ENCODE measurements around the gene SCFD2.
A peak's percentile ranks its signal among the peaks of the same experiment; 100 is the strongest.
"Not testable (repeated sequence)": the region's sequence is repeated elsewhere in the genome, so short reads cannot be mapped to it uniquely, and the experiment has no call there.

Gene SCFD2

GRCh38 chr4:53238352-53238751, 127.5 kb downstream of the SCFD2 start:
- not testable (repeated sequence) for DNase-seq (ENCODE audit: low spot score)

GRCh38 chr4:53237811-53238210, 128.1 kb downstream of the SCFD2 start:
- DNase-seq (ENCODE audit: low spot score), result not testable (repeated sequence)

- not testable (repeated sequence) for DNase-seq (ENCODE audit: low spot score)
Measured at GRCh38 chr4:53236624-53237023, 129.2 kb downstream of the SCFD2 start.

GRCh38 chr4:53235547-53235946, 130.3 kb downstream of the SCFD2 start:
- no peak for DNase-seq (ENCODE audit: low spot score)

- DNase-seq (ENCODE audit: low spot score), result no peak
Measured at GRCh38 chr4:53234669-53235068, 131.2 kb downstream of the SCFD2 start.

- DNase-seq (ENCODE audit: low spot score), result no peak
Measured at GRCh38 chr4:53234111-53234510, 131.8 kb downstream of the SCFD2 start.

- no peak for DNase-seq (ENCODE audit: low spot score)
Measured at GRCh38 chr4:53233114-53233795, 132.6 kb downstream of the SCFD2 start.

GRCh38 chr4:53232371-53232770, 133.5 kb downstream of the SCFD2 start:
- no peak for DNase-seq (ENCODE audit: low spot score)

- no peak for DNase-seq (ENCODE audit: low spot score)
Measured at GRCh38 chr4:53228036-53228435, 137.8 kb downstream of the SCFD2 start.

- no peak for DNase-seq (ENCODE audit: low spot score)
Measured at GRCh38 chr4:53227451-53227850, 138.4 kb downstream of the SCFD2 start.

GRCh38 chr4:53221832-53222480, 143.9 kb downstream of the SCFD2 start:
- no peak for DNase-seq (ENCODE audit: low spot score)

GRCh38 chr4:53219148-53219547, 146.7 kb downstream of the SCFD2 start:
- not testable (repeated sequence) for DNase-seq (ENCODE audit: low spot score)

- DNase-seq (ENCODE audit: low spot score), result no peak
Measured at GRCh38 chr4:53208753-53209152, 157.1 kb downstream of the SCFD2 start.

- DNase-seq (ENCODE audit: low spot score), result no peak
Measured at GRCh38 chr4:53205970-53206369, 159.9 kb downstream of the SCFD2 start.

GRCh38 chr4:53199356-53199755, 166.5 kb downstream of the SCFD2 start:
- DNase-seq (ENCODE audit: low spot score), result no peak

- no peak for DNase-seq (ENCODE audit: low spot score)
Measured at GRCh38 chr4:53197772-53198142, 168.1 kb downstream of the SCFD2 start.

- peak; percentile 63 for DNase-seq (ENCODE audit: low spot score)
Measured at GRCh38 chr4:53196882-53197771, 168.7 kb downstream of the SCFD2 start.

GRCh38 chr4:53195815-53196661, 169.8 kb downstream of the SCFD2 start:
- no peak for DNase-seq (ENCODE audit: low spot score)

GRCh38 chr4:53194727-53195126, 171.1 kb downstream of the SCFD2 start:
- DNase-seq (ENCODE audit: low spot score), result no peak

- DNase-seq (ENCODE audit: low spot score), result no peak
Measured at GRCh38 chr4:53193111-53193510, 172.8 kb downstream of the SCFD2 start.

GRCh38 chr4:53192496-53192895, 173.4 kb downstream of the SCFD2 start:
- no peak for DNase-seq (ENCODE audit: low spot score)

- DNase-seq (ENCODE audit: low spot score), result no peak
Measured at GRCh38 chr4:53191997-53192396, 173.9 kb downstream of the SCFD2 start.

Measured in putamen (tissue), 1 donor.